ENCODE results near the gene TACO1. TPM values are rescaled to one million over a fixed set of nuclear protein-coding genes. Genes with fewer than 3 reads are reported as not detected.

TACO1 gene
- total and polyA plus RNA-seq, 10 of the 15 experiments (the other 5 are each of a cell fraction or from before 2014, with no cell fraction given) = 8.5 to 38.6 (median 27.0) TPM

DNA sequence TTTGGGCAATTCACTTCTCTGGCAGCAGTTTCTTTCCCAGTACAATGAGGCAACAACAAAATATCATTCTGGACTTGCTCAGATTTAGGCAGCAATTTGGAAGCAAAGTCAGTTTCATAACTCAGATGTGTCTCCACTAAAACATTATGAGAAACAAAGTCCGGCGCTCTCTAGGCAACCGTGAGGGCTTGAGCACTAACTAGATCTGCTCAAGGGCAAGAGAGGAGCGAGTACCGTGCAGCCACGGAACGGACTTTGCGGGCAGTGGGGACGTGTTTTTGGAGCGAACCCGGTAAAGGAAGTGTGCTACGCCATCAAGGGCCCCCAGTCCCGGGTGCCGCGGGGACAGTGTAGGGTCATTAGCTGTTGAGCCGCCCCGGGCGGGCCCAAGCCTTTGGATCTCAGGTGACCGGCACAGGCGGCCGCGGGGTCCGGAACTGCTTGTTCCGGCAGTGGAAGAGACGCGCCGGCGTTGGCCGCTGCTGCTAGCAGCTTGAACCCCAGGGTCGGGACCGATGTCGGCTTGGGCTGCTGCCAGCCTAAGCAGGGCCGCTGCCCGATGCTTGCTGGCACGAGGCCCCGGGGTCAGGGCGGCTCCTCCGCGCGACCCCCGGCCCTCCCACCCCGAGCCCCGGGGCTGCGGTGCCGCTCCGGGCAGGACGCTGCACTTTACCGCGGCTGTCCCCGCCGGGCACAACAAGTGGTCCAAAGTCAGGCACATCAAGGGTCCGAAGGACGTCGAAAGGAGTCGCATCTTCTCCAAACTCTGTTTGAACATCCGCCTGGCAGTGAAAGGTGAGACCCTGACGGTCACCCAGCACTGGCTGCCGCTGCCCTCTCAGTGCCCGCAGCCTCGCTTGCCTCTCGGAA is at the start of gene TACO1 (continued):
- TF ChIP-seq, protein P1, sequence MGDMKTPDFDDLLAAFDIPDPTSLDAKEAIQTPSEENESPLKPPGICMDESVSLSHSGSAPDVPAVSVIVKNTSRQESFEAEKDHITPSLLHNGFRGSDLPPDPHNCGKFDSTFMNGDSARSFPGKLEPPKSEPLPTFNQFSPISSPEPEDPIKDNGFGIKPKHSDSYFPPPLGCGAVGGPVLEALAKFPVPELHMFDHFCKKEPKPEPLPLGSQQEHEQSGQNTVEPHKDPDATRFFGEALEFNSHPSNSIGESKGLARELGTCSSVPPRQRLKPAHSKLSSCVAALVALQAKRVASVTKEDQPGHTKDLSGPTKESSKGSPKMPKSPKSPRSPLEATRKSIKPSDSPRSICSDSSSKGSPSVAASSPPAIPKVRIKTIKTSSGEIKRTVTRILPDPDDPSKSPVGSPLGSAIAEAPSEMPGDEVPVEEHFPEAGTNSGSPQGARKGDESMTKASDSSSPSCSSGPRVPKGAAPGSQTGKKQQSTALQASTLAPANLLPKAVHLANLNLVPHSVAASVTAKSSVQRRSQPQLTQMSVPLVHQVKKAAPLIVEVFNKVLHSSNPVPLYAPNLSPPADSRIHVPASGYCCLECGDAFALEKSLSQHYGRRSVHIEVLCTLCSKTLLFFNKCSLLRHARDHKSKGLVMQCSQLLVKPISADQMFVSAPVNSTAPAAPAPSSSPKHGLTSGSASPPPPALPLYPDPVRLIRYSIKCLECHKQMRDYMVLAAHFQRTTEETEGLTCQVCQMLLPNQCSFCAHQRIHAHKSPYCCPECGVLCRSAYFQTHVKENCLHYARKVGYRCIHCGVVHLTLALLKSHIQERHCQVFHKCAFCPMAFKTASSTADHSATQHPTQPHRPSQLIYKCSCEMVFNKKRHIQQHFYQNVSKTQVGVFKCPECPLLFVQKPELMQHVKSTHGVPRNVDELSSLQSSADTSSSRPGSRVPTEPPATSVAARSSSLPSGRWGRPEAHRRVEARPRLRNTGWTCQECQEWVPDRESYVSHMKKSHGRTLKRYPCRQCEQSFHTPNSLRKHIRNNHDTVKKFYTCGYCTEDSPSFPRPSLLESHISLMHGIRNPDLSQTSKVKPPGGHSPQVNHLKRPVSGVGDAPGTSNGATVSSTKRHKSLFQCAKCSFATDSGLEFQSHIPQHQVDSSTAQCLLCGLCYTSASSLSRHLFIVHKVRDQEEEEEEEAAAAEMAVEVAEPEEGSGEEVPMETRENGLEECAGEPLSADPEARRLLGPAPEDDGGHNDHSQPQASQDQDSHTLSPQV (IDR thresholded peaks at IDR 0.05) = no peak
- peak; percentile 73 for TF ChIP-seq CBFB (IDR thresholded peaks at IDR 0.05; ENCODE audit: low read depth)
- TF ChIP-seq CREB1 (IDR thresholded peaks at IDR 0.05; ENCODE audit: low read depth) = peak; percentile 81
- TF ChIP-seq, protein P2, sequence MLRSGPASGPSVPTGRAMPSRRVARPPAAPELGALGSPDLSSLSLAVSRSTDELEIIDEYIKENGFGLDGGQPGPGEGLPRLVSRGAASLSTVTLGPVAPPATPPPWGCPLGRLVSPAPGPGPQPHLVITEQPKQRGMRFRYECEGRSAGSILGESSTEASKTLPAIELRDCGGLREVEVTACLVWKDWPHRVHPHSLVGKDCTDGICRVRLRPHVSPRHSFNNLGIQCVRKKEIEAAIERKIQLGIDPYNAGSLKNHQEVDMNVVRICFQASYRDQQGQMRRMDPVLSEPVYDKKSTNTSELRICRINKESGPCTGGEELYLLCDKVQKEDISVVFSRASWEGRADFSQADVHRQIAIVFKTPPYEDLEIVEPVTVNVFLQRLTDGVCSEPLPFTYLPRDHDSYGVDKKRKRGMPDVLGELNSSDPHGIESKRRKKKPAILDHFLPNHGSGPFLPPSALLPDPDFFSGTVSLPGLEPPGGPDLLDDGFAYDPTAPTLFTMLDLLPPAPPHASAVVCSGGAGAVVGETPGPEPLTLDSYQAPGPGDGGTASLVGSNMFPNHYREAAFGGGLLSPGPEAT (IDR thresholded peaks at IDR 0.05; ENCODE audit: low read depth) = peak; percentile 95
- peak; percentile 85 for TF ChIP-seq NBN (IDR thresholded peaks at IDR 0.05)
- peak; percentile 90 for TF ChIP-seq TARDBP (IDR thresholded peaks at IDR 0.05; ENCODE audit: borderline replicate concordance)
- peak; percentile 63; the same call in 1 of the 2 replicates for TF ChIP-seq RBBP5 (conservative IDR thresholded peaks at IDR 0.05)
- no peak for TF ChIP-seq JUND (IDR thresholded peaks at IDR 0.05; ENCODE audit: low read depth, low read length)
- TF ChIP-seq ZZZ3 (IDR thresholded peaks at IDR 0.05; ENCODE audit: control insufficient read depth, insufficient read length, low read depth) = peak; percentile 68
- 0 out of 2 replicates have a peak, but pooled peaks have one; percentile 41 for TF ChIP-seq MTA2 (IDR thresholded peaks at IDR 0.05; ENCODE audit: low read depth)
- TF ChIP-seq IKZF1 (conservative IDR thresholded peaks at IDR 0.05) = peak; percentile 87
- peak; percentile 37; the same call in 1 of the 2 replicates for TF ChIP-seq TCF3 (IDR thresholded peaks at IDR 0.05; ENCODE audit: borderline replicate concordance, insufficient read depth, low read depth, low read length)
- TF ChIP-seq SUZ12 (IDR thresholded peaks at IDR 0.05; ENCODE audit: unreplicated experiment) = no peak
- no peak for TF ChIP-seq ZNF622 (IDR thresholded peaks at IDR 0.05)
- TF ChIP-seq, protein P3, sequence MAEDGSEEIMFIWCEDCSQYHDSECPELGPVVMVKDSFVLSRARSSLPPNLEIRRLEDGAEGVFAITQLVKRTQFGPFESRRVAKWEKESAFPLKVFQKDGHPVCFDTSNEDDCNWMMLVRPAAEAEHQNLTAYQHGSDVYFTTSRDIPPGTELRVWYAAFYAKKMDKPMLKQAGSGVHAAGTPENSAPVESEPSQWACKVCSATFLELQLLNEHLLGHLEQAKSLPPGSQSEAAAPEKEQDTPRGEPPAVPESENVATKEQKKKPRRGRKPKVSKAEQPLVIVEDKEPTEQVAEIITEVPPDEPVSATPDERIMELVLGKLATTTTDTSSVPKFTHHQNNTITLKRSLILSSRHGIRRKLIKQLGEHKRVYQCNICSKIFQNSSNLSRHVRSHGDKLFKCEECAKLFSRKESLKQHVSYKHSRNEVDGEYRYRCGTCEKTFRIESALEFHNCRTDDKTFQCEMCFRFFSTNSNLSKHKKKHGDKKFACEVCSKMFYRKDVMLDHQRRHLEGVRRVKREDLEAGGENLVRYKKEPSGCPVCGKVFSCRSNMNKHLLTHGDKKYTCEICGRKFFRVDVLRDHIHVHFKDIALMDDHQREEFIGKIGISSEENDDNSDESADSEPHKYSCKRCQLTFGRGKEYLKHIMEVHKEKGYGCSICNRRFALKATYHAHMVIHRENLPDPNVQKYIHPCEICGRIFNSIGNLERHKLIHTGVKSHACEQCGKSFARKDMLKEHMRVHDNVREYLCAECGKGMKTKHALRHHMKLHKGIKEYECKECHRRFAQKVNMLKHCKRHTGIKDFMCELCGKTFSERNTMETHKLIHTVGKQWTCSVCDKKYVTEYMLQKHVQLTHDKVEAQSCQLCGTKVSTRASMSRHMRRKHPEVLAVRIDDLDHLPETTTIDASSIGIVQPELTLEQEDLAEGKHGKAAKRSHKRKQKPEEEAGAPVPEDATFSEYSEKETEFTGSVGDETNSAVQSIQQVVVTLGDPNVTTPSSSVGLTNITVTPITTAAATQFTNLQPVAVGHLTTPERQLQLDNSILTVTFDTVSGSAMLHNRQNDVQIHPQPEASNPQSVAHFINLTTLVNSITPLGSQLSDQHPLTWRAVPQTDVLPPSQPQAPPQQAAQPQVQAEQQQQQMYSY (CRISPR knock-in tag; IDR thresholded peaks at IDR 0.05) = no peak
- no peak; the same call in 1 of the 2 replicates for TF ChIP-seq LARP7 (IDR thresholded peaks at IDR 0.05)
- no peak for TF ChIP-seq EZH2 (IDR thresholded peaks at IDR 0.05; ENCODE audit: borderline replicate concordance, control insufficient read depth, low read depth, low read length)
- TF ChIP-seq IKZF2 (IDR thresholded peaks at IDR 0.05) = peak in 1 of 2 experiments; percentile 26; a peak in 1 of 4 replicates
- peak; percentile 8; the same call in 1 of the 2 replicates for TF ChIP-seq ZSCAN29 (IDR thresholded peaks at IDR 0.05)
- no peak for TF ChIP-seq SUPT20H (IDR thresholded peaks at IDR 0.05; ENCODE audit: borderline replicate concordance, control insufficient read depth, low read depth, low read length)
